Measurements from ENCODE around the gene DNAI1. TPM values are rescaled to one million over a fixed set of nuclear protein-coding genes. Genes with fewer than 3 reads are reported as not detected.

The DNAI1 gene
- total and polyA plus RNA-seq, 10 of the 15 experiments (the other 5 are each of a cell fraction or from before 2014, with no cell fraction given): not detected

GRCh38 chr9:34540827-34541226 lies 82.2 kb downstream of the DNAI1 start:
- ChIA-PET SMC1A (ENCODE audit: uncharacterized antibody, unreplicated experiment) (no interaction called here), CTCF (no interaction called here), POLR2A (no interaction called here), RAD21 (ENCODE audit: unreplicated experiment) (no interaction called here)
- Histone ChIP-seq H3K79me2 (ENCODE audit: control insufficient read depth, insufficient read depth, low read length) (no peaks in the 10 kb centered on the region), H2AFZ (ENCODE audit: control insufficient read depth, low read depth, low read length) (no peak overlapping the region), H4K20me1 (ENCODE audit: control insufficient read depth, insufficient read depth) (no peaks in the 10 kb centered on the region), H3K4me3 (no peak overlapping the region), H3K4me2 (ENCODE audit: control insufficient read depth, insufficient read depth) (no peak overlapping the region), H3K9me3 (replicated peaks; ENCODE audit: control insufficient read depth, insufficient read depth, low read length) (no peaks in the 10 kb centered on the region; the same call in 2 of the 3 replicates), H3K27me3 (replicated peaks in 1 of 2; ENCODE audit: control insufficient read depth in 2 of 2, insufficient read depth in 2 of 2, low read length in 1 of 2) (peaks cover 9 to 13% of the 10 kb centered on the region in 2 experiments), H3K9ac (ENCODE audit: control insufficient read depth, insufficient read depth, low read length) (no peak overlapping the region), H3K27ac (ENCODE audit: control insufficient read depth, insufficient read depth) (no peak overlapping the region), H3K4me1 (ENCODE audit: control insufficient read depth, insufficient read depth, low read length) (no peaks in the 10 kb centered on the region), H3K36me3 (ENCODE audit: control insufficient read depth in 2 of 2, insufficient read depth in 2 of 2, low read length in 1 of 2) (no peaks in the 10 kb centered on the region)
- no TSS peak for BruUV-seq (replicated peaks)
- no peak for FAIRE-seq
- TF ChIP-seq MEF2A (IDR thresholded peaks at IDR 0.05; ENCODE audit: insufficient read depth, low read depth, low read length): no peak
- TF ChIP-seq RUNX3 (IDR thresholded peaks at IDR 0.05; ENCODE audit: low read length): no peak
- no peak for TF ChIP-seq NBN (IDR thresholded peaks at IDR 0.05)
- no peak for TF ChIP-seq NR2F1 (conservative IDR thresholded peaks at IDR 0.05)
- TF ChIP-seq SIN3A (IDR thresholded peaks at IDR 0.05; ENCODE audit: low read depth, low read length): no peak
- TF ChIP-seq CHD4 (IDR thresholded peaks at IDR 0.05): no peak
- no peak for TF ChIP-seq CBX5 (IDR thresholded peaks at IDR 0.05; ENCODE audit: low read depth)
- TF ChIP-seq HSF1 (IDR thresholded peaks at IDR 0.05; ENCODE audit: low read depth, low read length): no peak
- TF ChIP-seq TCF12 (IDR thresholded peaks at IDR 0.05; ENCODE audit: low read depth, low read length): no peak
- WGBS (ENCODE audit: insufficient coverage, insufficient replicate concordance, low lambda C conversion rate, missing lambda C conversion rate): 42% methylated on average over 2 of the region's 2 CpGs
- in situ Hi-C loops (cut with MboI): no loop called here
- ATAC-seq: no peak
- intact Hi-C loops (cut with micrococcal nuclease; ENCODE audit: unreplicated experiment): no loop called here
- DNase-seq (ENCODE audit: low read depth, low spot score): no peak

- no peaks in the 10 kb centered on the region for H4K20me1 ChIP-seq (ENCODE audit: control insufficient read depth, insufficient read depth)
- no peak overlapping the region for H2AFZ ChIP-seq (ENCODE audit: control insufficient read depth, low read depth, low read length)
- no TSS peak for BruUV-seq (replicated peaks)
- CTCF ChIA-PET: no interaction called here
- H3K36me3 ChIP-seq (ENCODE audit: control insufficient read depth in 2 of 2, insufficient read depth in 2 of 2, low read length in 1 of 2): no peaks in the 10 kb centered on the region
- intact Hi-C loops (cut with micrococcal nuclease; ENCODE audit: unreplicated experiment) (no loop called here), in situ Hi-C loops (cut with MboI) (no loop called here)
- SMC1A ChIA-PET (ENCODE audit: uncharacterized antibody, unreplicated experiment): no interaction called here
- RAD21 ChIA-PET (ENCODE audit: unreplicated experiment): no interaction called here
- H3K27me3 ChIP-seq (replicated peaks in 1 of 2; ENCODE audit: control insufficient read depth in 2 of 2, insufficient read depth in 2 of 2, low read length in 1 of 2): peaks cover 9 to 12% of the 10 kb centered on the region in 2 experiments
- H3K4me2 ChIP-seq (ENCODE audit: control insufficient read depth, insufficient read depth): no peak overlapping the region
- POLR2A ChIA-PET: no interaction called here
- H3K4me3 ChIP-seq: no peak overlapping the region
- TF ChIP-seq SUZ12 (IDR thresholded peaks at IDR 0.05; ENCODE audit: unreplicated experiment) (no peak), NRF1 (conservative IDR thresholded peaks at IDR 0.05; ENCODE audit: low read depth, low read length) (no peak), SMAD1 (IDR thresholded peaks at IDR 0.05; ENCODE audit: low read depth, partially characterized antibody) (no peak), SMAD5 (IDR thresholded peaks at IDR 0.05; ENCODE audit: low read depth) (no peak), ZBTB33 (IDR thresholded peaks at IDR 0.05) (no peak)
- no peaks in the 10 kb centered on the region; the same call in 2 of the 3 replicates for H3K9me3 ChIP-seq (replicated peaks; ENCODE audit: control insufficient read depth, insufficient read depth, low read length)
- WGBS (ENCODE audit: insufficient coverage, insufficient replicate concordance, low lambda C conversion rate, missing lambda C conversion rate): 22% methylated on average over 7 of the region's 7 CpGs
- no peaks in the 10 kb centered on the region for H3K4me1 ChIP-seq (ENCODE audit: control insufficient read depth, insufficient read depth, low read length)
- no peak for DNase-seq (ENCODE audit: low read depth, low spot score)
- H3K79me2 ChIP-seq (ENCODE audit: control insufficient read depth, insufficient read depth, low read length): no peaks in the 10 kb centered on the region
- H3K9ac ChIP-seq (ENCODE audit: control insufficient read depth, insufficient read depth, low read length): no peak overlapping the region
- ATAC-seq: no peak
- no peak for FAIRE-seq
- no peak overlapping the region for H3K27ac ChIP-seq (ENCODE audit: control insufficient read depth, insufficient read depth)
These were observed 82.9 kb downstream of the DNAI1 start for GRCh38 chr9:34541540-34541939.

Measured in GM12878 (cell line).